Umbilical cord (tissue), 2 donors: ENCODE results near the gene ZNF83. TPM values are rescaled to one million over a fixed set of nuclear protein-coding genes. Genes with fewer than 3 reads are reported as not detected.

Source experiments
- DNase-seq: peaks from one replicate; pipeline ENCODE4 v3.0.0-alpha.2; 2015; ENCODE audit warnings: low spot score
- total RNA-seq: library from RNA; depleted of rRNA; stranded (reverse); fragments of >200 nt; gene quantifications from one replicate; pipeline ENCODE4 v1.2.3, GENCODE V29; 2014; ENCODE audit warnings: low replicate concordance; ENCODE audit not compliant: insufficient read depth

Gene ZNF83
- total RNA-seq, 1 donor from 2014 or later = 40.7 TPM

DNA sequence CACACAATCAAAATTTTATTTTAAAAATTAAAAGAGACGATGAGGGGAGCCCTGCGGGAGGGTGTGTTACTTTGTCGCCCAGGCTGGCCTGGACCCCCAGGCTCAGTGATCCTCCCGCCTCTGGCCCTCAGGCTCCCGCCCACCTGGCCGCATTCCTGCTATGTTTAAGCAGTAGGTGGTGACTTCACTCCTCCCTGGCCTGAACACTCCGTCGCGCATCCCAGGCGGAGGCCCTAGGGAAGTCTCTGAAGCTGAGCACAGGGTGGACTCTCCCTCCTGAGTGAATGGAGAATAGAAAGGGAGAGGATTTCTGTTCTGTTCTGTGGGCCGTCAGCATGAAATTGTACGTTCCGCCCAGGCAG lies 68.5 kb downstream of the ZNF83 start:
- peak; percentile 71 for DNase-seq

DNA sequence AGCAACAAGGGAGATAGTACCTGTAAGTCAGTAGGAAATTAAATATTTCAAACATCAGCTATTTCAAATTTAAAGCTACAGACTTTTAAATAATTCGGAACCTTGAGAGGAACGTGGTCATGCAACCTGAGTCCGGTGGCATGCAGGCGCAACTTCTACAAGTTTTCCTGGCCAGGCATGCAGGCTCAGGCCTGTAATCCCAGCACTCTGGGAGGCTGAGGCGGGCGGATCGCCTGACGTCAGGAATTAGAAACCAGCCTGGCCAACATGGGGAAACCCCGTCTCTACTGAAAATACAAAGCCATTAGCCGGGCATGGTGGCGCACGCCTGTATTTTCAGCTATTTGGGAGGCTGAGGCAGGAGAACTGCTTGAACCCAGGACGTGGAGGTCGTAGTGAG lies 70.2 kb downstream of the ZNF83 start:
- DNase-seq = no peak

DNA sequence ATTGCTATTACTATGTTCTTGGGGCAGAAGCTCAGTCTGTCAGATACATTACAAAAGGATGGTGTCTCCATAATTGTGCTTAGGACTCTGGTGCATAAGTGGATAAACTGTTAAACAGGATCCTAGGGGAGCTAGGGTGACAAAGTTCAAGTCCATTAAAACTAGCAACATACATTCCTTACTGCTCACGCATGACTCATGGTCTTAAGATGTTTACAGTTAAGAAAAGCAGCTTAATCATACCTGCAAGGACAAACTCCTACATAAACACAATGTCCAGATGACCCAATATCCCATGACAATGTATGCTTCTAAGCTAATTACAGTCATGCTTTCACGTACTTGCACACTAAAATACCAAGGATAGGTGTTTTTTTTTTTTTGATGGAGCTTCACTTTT lies 71.6 kb downstream of the ZNF83 start:
- no peak for DNase-seq

DNA sequence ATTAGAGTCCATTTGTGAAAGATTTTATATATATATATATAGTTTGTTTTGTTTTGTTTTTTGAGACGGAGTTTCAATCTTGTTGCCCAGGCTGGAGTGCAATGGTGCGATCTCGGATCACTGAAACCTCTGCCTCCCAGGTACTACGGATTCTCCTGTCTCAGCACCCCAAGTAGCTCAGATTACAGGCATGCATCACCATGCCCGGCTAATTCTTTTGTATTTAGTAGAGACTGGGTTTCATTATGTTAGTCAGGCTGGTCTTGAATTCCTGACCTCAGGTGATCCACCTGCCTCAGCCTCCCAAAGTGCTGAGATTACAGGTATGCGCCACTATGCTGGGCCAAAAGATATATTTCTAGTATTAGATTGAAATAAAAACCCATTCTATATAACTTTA lies 72.0 kb downstream of the ZNF83 start:
- no peak for DNase-seq

Other genes with a start within 250 kb of the ZNF83 start
- gene ZNF528, start 240.5 kb downstream of the ZNF83 start, total RNA-seq = 36.4 TPM
- gene ZNF534, start 209.2 kb downstream of the ZNF83 start, total RNA-seq = 6.5 TPM
- 9.4 TPM for gene ZNF578, start 184.8 kb downstream of the ZNF83 start, total RNA-seq
- 13.2 TPM for gene ZNF808, start 110.7 kb downstream of the ZNF83 start, total RNA-seq
- gene ZNF701, start 68.1 kb downstream of the ZNF83 start, total RNA-seq = 23.1 TPM
- gene ZNF611, start 96.7 kb upstream of the ZNF83 start, total RNA-seq = 15.2 TPM
- gene ZNF600, start 148.4 kb upstream of the ZNF83 start, total RNA-seq = 35.2 TPM
- 26.5 TPM for gene ZNF28, start 183.3 kb upstream of the ZNF83 start, total RNA-seq
- gene ZNF468, start 219.3 kb upstream of the ZNF83 start, total RNA-seq = 22.1 TPM